ENCODE data around the gene DNAH12. TPM values are rescaled to one million over a fixed set of nuclear protein-coding genes. Genes with fewer than 3 reads are reported as not detected.

The DNAH12 gene
- total RNA-seq, 1 experiment from 2014 or later = 0.07 TPM

GRCh38 chr3:57261929-57262328 is 282.2 kb downstream of the DNAH12 start:
- H3K4me3 ChIP-seq (ENCODE audit: low read length) = no peak overlapping the region
- H3K36me3 ChIP-seq (ENCODE audit: low read depth, low read length) = peaks cover 55% of the 10 kb centered on the region
- intact Hi-C loops (cut with micrococcal nuclease) = no loop called here
- H3K27ac ChIP-seq (ENCODE audit: low read length) = no peak overlapping the region
- H3K79me2 ChIP-seq (ENCODE audit: low read length) = no peaks in the 10 kb centered on the region
- no peaks in the 10 kb centered on the region for H3K9me2 ChIP-seq (replicated peaks; ENCODE audit: low read length)
- TF ChIP-seq EZH2phosphoT487 (IDR thresholded peaks at IDR 0.05; ENCODE audit: borderline replicate concordance, low read length) = no peak
- no peak for TF ChIP-seq CTCF (conservative IDR thresholded peaks at IDR 0.05; ENCODE audit: low read depth, low read length)
- no peak for TF ChIP-seq EZH2 (IDR thresholded peaks at IDR 0.05; ENCODE audit: low read length, unreplicated experiment)
- no peaks in the 10 kb centered on the region for H4K20me1 ChIP-seq (ENCODE audit: low read length)
- ATAC-seq (no peak), DNase-seq (no peak)
- H3F3A ChIP-seq (ENCODE audit: low read length, unreplicated experiment) = no peaks in the 10 kb centered on the region
- ChIA-PET POLR2A (ENCODE audit: unreplicated experiment) (no interaction called here), CTCF (no interaction called here)
- H3K9me3 ChIP-seq (ENCODE audit: low read length) = no peaks in the 10 kb centered on the region
- H3K27me3 ChIP-seq (ENCODE audit: low read length) = no peaks in the 10 kb centered on the region
- H3K4me1 ChIP-seq (ENCODE audit: insufficient read depth, low read length) = peaks cover 3% of the 10 kb centered on the region; the same call in 1 of the 2 replicates
- no TSS peak for BruUV-seq (replicated peaks)
- H3K4me2 ChIP-seq (ENCODE audit: low read length) = no peak overlapping the region
- no peak overlapping the region for H2AFZ ChIP-seq (ENCODE audit: low read length)
- no peak overlapping the region for H3K9ac ChIP-seq (ENCODE audit: low read length)

DNA sequence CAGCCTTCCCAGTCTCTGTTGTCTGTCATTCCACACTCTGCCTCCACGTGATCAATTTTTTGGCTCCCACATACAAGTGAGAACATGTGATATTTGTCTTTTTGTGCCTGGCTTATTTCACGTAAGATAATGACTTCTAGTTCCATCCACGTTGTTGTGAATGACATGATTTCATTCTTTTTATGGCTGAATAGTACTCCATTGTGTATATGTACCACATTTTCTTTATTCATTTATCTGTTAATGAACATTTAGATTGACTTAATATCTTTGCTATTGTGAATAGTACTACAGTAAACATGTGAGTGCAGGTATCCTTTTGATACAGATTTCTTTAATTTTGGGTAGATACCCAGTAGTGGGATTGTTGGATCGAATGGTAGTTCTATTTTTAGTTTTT is 283.0 kb downstream of the DNAH12 start:
- no peak overlapping the region for H3K4me3 ChIP-seq (ENCODE audit: low read length)
- H3K27ac ChIP-seq (ENCODE audit: low read length) = no peak overlapping the region
- ChIA-PET CTCF (no interaction called here), POLR2A (ENCODE audit: unreplicated experiment) (no interaction called here)
- no peak overlapping the region for H3K9ac ChIP-seq (ENCODE audit: low read length)
- no peak overlapping the region for H2AFZ ChIP-seq (ENCODE audit: low read length)
- intact Hi-C loops (cut with micrococcal nuclease) = no loop called here
- ATAC-seq (no peak), DNase-seq (no peak)
- H3K9me3 ChIP-seq (ENCODE audit: low read length) = no peaks in the 10 kb centered on the region
- no peak for TF ChIP-seq CTCF (conservative IDR thresholded peaks at IDR 0.05; ENCODE audit: low read depth, low read length)
- TF ChIP-seq EZH2 (IDR thresholded peaks at IDR 0.05; ENCODE audit: low read length, unreplicated experiment) = no peak
- no peak for TF ChIP-seq EZH2phosphoT487 (IDR thresholded peaks at IDR 0.05; ENCODE audit: borderline replicate concordance, low read length)
- H4K20me1 ChIP-seq (ENCODE audit: low read length) = no peaks in the 10 kb centered on the region
- H3K27me3 ChIP-seq (ENCODE audit: low read length) = no peaks in the 10 kb centered on the region
- H3K36me3 ChIP-seq (ENCODE audit: low read depth, low read length) = peaks cover 52% of the 10 kb centered on the region
- H3K4me2 ChIP-seq (ENCODE audit: low read length) = no peak overlapping the region
- no peaks in the 10 kb centered on the region for H3K79me2 ChIP-seq (ENCODE audit: low read length)
- H3K9me2 ChIP-seq (replicated peaks; ENCODE audit: low read length) = no peaks in the 10 kb centered on the region
- no TSS peak for BruUV-seq (replicated peaks)
- H3F3A ChIP-seq (ENCODE audit: low read length, unreplicated experiment) = no peaks in the 10 kb centered on the region
- H3K4me1 ChIP-seq (ENCODE audit: insufficient read depth, low read length) = peaks cover 3% of the 10 kb centered on the region; the same call in 1 of the 2 replicates

- BruUV-seq (replicated peaks) = no TSS peak
These were observed 286.5 kb downstream of the DNAH12 start for GRCh38 chr3:57257678-57258077.

More at GRCh38 chr3:57257678-57258077, 286.5 kb downstream of the DNAH12 start:
- intact Hi-C loops (cut with micrococcal nuclease) = no loop called here
- H3K79me2 ChIP-seq (ENCODE audit: low read length) = no peaks in the 10 kb centered on the region
- H4K20me1 ChIP-seq (ENCODE audit: low read length) = no peaks in the 10 kb centered on the region
- peaks cover 3% of the 10 kb centered on the region; the same call in 1 of the 2 replicates for H3K4me1 ChIP-seq (ENCODE audit: insufficient read depth, low read length)
- H3K27ac ChIP-seq (ENCODE audit: low read length) = no peak overlapping the region
- H3F3A ChIP-seq (ENCODE audit: low read length, unreplicated experiment) = no peaks in the 10 kb centered on the region
- peak; percentile 64 for ATAC-seq
- peak; percentile 9 for DNase-seq
- H3K9me3 ChIP-seq (ENCODE audit: low read length) = no peaks in the 10 kb centered on the region
- no peaks in the 10 kb centered on the region for H3K9me2 ChIP-seq (replicated peaks; ENCODE audit: low read length)
- H3K9ac ChIP-seq (ENCODE audit: low read length) = no peak overlapping the region
- peaks cover 33% of the 10 kb centered on the region for H3K36me3 ChIP-seq (ENCODE audit: low read depth, low read length)
- POLR2A ChIA-PET (ENCODE audit: unreplicated experiment) = no interaction called here
- TF ChIP-seq EZH2 (IDR thresholded peaks at IDR 0.05; ENCODE audit: low read length, unreplicated experiment) (no peak), EZH2phosphoT487 (IDR thresholded peaks at IDR 0.05; ENCODE audit: borderline replicate concordance, low read length) (no peak), CTCF (conservative IDR thresholded peaks at IDR 0.05; ENCODE audit: low read depth, low read length) (no peak)
- CTCF ChIA-PET = no interaction called here
- H3K27me3 ChIP-seq (ENCODE audit: low read length) = no peaks in the 10 kb centered on the region
- H3K4me2 ChIP-seq (ENCODE audit: low read length) = no peak overlapping the region
- no peak overlapping the region for H3K4me3 ChIP-seq (ENCODE audit: low read length)
- no peak overlapping the region for H2AFZ ChIP-seq (ENCODE audit: low read length)
